Measurements from ENCODE around the gene GCG. TPM values are rescaled to one million over a fixed set of nuclear protein-coding genes. Genes with fewer than 3 reads are reported as not detected.

The GCG gene
- total RNA-seq, 4 donors from 2014 or later = 17.6 to 26.8 TPM; not detected in 2

- in situ Hi-C loops (cut with MboI; ENCODE audit: low pct_ligation_motif_present in 1 of 4, low pct_unique_long_range_greater_than_20kb in 1 of 4, low sequenced_read_pairs in 3 of 4) (no loop called here), intact Hi-C loops (cut with DNase I; ENCODE audit: low total_unique reads) (no loop called here)
- no peaks in the 10 kb centered on the region for H3K27me3 ChIP-seq
- H3K36me3 ChIP-seq = no peaks in the 10 kb centered on the region
- H3K9me3 ChIP-seq = no peaks in the 10 kb centered on the region
- no peak overlapping the region for H3K4me3 ChIP-seq
- TF ChIP-seq POLR2AphosphoS5 (IDR thresholded peaks at IDR 0.05) = no peak
- no peak for TF ChIP-seq CTCF (IDR thresholded peaks at IDR 0.05)
- no peak for TF ChIP-seq POLR2A (IDR thresholded peaks at IDR 0.05)
- no peak for TF ChIP-seq EP300 (IDR thresholded peaks at IDR 0.05; ENCODE audit: low read depth)
- no peak for DNase-seq
- WGBS, 2 donors (ENCODE audit: low coverage in 1 of 2) = 80 to 88% methylated on average over 3 to 5 of the region's 5 CpGs
- H3K27ac ChIP-seq = no peak overlapping the region
- H3K4me1 ChIP-seq = no peaks in the 10 kb centered on the region
Measured at GRCh38 chr2:162174746-162175145, 22.7 kb upstream of the GCG start.

DNA sequence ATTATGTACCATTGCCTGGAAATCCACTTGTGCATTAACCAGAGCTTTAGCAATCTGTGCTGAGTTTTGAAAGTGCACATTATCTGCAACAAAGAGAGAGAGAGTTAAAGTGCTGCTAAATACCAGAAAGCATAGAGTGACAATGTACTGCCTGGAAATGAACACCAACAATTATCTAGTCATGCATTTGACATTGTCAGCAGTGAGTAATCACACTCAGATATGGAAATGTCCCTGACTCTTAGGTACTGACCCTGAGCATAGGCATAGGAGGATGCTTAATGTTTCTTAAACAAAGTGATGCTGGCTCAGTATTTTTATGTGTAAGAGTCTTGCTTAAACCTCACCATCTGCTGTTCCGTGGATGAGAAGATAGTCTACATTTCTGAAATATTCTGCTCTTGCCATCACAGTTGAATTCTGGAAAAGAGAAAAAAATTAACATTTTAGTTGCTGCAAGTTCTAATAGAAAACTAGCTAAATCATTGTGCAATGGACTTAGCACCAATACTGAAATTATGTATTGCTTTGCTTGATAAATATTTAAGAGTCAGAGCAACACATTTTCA is 20.8 kb upstream of the GCG start:
- H3K4me3 ChIP-seq = no peak overlapping the region
- DNase-seq = no peak
- intact Hi-C loops (cut with DNase I; ENCODE audit: low total_unique reads) (no loop called here), in situ Hi-C loops (cut with MboI; ENCODE audit: low pct_ligation_motif_present in 1 of 4, low pct_unique_long_range_greater_than_20kb in 1 of 4, low sequenced_read_pairs in 3 of 4) (no loop called here)
- H3K36me3 ChIP-seq = no peaks in the 10 kb centered on the region
- TF ChIP-seq CTCF (IDR thresholded peaks at IDR 0.05) (no peak), POLR2AphosphoS5 (IDR thresholded peaks at IDR 0.05) (no peak), POLR2A (IDR thresholded peaks at IDR 0.05) (no peak), EP300 (IDR thresholded peaks at IDR 0.05; ENCODE audit: low read depth) (no peak)
- no peaks in the 10 kb centered on the region for H3K4me1 ChIP-seq
- no peak overlapping the region for H3K27ac ChIP-seq
- 82 to 100% methylated on average over 1 of the region's 1 CpG for WGBS, 2 donors (ENCODE audit: low coverage in 1 of 2)
- H3K9me3 ChIP-seq = no peaks in the 10 kb centered on the region
- H3K27me3 ChIP-seq = no peaks in the 10 kb centered on the region

DNA sequence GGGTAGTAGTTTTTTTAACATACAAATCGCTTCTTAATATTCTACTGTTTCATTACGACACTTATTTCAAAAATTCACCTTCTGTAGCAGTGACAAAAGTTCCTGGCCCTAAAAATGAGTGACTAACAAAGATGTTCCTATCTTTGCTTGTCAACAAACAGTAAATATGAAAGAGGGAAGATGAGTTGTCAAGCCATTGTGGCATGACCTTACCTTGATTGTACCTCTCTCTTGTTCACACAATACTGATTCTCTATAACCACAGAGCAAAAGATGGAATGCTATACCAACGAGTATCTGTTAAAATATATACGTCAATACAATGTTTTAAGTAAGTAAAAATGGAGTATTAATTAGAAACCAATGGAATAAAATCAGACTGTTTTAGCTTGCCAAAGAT is 14.7 kb upstream of the GCG start:
- H3K27ac ChIP-seq = no peak overlapping the region

DNA sequence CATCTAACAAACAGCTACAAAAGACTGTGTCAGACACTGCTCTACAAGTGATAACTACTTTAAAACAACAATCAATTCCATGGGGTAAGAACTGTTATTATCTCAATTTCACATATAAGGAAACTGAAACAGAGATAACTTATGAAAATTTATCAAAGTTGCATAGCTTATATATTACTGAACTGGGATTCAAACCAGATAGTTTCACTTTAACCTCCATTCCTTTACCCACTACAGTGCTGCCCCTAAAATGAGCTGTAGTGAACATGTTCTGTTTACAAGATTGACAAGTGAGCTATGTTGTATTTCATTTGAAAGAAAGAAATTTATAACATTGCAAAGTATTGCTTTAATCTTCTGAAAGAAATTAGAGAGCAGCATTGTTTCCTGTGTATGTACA is 14.1 kb upstream of the GCG start:
- intact Hi-C loops (cut with DNase I; ENCODE audit: low total_unique reads) = no loop called here
- in situ Hi-C loops (cut with MboI; ENCODE audit: low pct_ligation_motif_present in 1 of 4, low pct_unique_long_range_greater_than_20kb in 1 of 4, low sequenced_read_pairs in 3 of 4) = no loop called here
- H3K27ac ChIP-seq = no peak overlapping the region
- H3K36me3 ChIP-seq = no peaks in the 10 kb centered on the region
- no peak for DNase-seq
- no peaks in the 10 kb centered on the region for H3K9me3 ChIP-seq
- H3K4me3 ChIP-seq = no peak overlapping the region
- no peaks in the 10 kb centered on the region for H3K27me3 ChIP-seq
- TF ChIP-seq POLR2A (IDR thresholded peaks at IDR 0.05) = no peak
- TF ChIP-seq EP300 (IDR thresholded peaks at IDR 0.05; ENCODE audit: low read depth) = no peak
- TF ChIP-seq POLR2AphosphoS5 (IDR thresholded peaks at IDR 0.05) = no peak
- no peak for TF ChIP-seq CTCF (IDR thresholded peaks at IDR 0.05)
- no peaks in the 10 kb centered on the region for H3K4me1 ChIP-seq

More for the DNA sequence above, 14.7 kb upstream of the GCG start:
- Histone ChIP-seq H3K4me1 (no peaks in the 10 kb centered on the region), H3K4me3 (no peak overlapping the region), H3K9me3 (no peaks in the 10 kb centered on the region), H3K27me3 (no peaks in the 10 kb centered on the region), H3K36me3 (no peaks in the 10 kb centered on the region)
- no peak for TF ChIP-seq POLR2A (IDR thresholded peaks at IDR 0.05)
- TF ChIP-seq POLR2AphosphoS5 (IDR thresholded peaks at IDR 0.05) = no peak
- no peak for TF ChIP-seq CTCF (IDR thresholded peaks at IDR 0.05)
- TF ChIP-seq EP300 (IDR thresholded peaks at IDR 0.05; ENCODE audit: low read depth) = no peak
- 78 to 87% methylated on average over 4 of the region's 4 CpGs for WGBS, 2 donors (ENCODE audit: low coverage in 1 of 2)
- in situ Hi-C loops (cut with MboI; ENCODE audit: low pct_ligation_motif_present in 1 of 4, low pct_unique_long_range_greater_than_20kb in 1 of 4, low sequenced_read_pairs in 3 of 4) = no loop called here
- intact Hi-C loops (cut with DNase I; ENCODE audit: low total_unique reads) = no loop called here
- no peak for DNase-seq

All from transverse colon (tissue), 4 donors.